Kidney (tissue), 14 donors: ENCODE measurements around the gene TTC39B. TPM values are rescaled to one million over a fixed set of nuclear protein-coding genes. Genes with fewer than 3 reads are reported as not detected.

Experiments
- DNase-seq, 5 donors: peaks; one replicate each; pipeline ENCODE4 v3.0.0-alpha.2; 2013 to 2020
- FAIRE-seq: peaks from 2 replicates; lab custom pipeline; 2012; peaks lifted over from hg19 to GRCh38; lab: Jason Lieb, UNC
- H3K27ac ChIP-seq, 2 donors: one replicate each; pipeline ENCODE4 v1.7.0; 2013; ENCODE audit warnings: low read depth in 2 of 2, low read length in 2 of 2, inconsistent platforms in 1 of 2
- H3K27me3 ChIP-seq: one replicate; pipeline ENCODE4 v1.7.1; 2013; ENCODE audit warnings: low read length, inconsistent platforms; ENCODE audit not compliant: control insufficient read depth, insufficient read depth
- H3K36me3 ChIP-seq, 3 donors: one replicate each; pipeline versions ENCODE4 v1.7.0 to v1.7.1; 2013; ENCODE audit warnings: low read length in 3 of 3, control low read depth in 1 of 3, inconsistent platforms in 1 of 3; ENCODE audit not compliant: insufficient read depth in 3 of 3, control insufficient read depth in 2 of 3
- H3K4me1 ChIP-seq, 3 donors: one replicate each; pipeline versions ENCODE4 v1.7.0 to v1.7.1; 2013; ENCODE audit warnings: low read length in 3 of 3, inconsistent platforms in 1 of 3, low read depth in 1 of 3; ENCODE audit not compliant: control insufficient read depth in 2 of 3, insufficient read depth in 2 of 3
- H3K4me3 ChIP-seq, 3 donors: one replicate each; pipeline versions ENCODE4 v1.7.0 to v1.8.1; 2013; ENCODE audit warnings: low read length in 3 of 3, control low read depth in 1 of 3, inconsistent platforms in 1 of 3
- H3K9ac ChIP-seq, 3 donors: one replicate each; pipeline versions ENCODE4 v1.7.0 to v1.7.1; 2013; ENCODE audit warnings: low read length in 3 of 3, control low read depth in 1 of 3, inconsistent platforms in 1 of 3
- H3K9me3 ChIP-seq, 3 donors: one replicate each; pipeline versions ENCODE4 v1.7.0 to v1.7.1; 2013; ENCODE audit warnings: low read length in 3 of 3, control low read depth in 1 of 3, inconsistent platforms in 1 of 3; ENCODE audit not compliant: control insufficient read depth in 2 of 3, insufficient read depth in 1 of 3
- intact Hi-C: fragments of 100-400 bp; cut with DNase I; formaldehyde crosslinking; loops from one replicate; pipeline ENCODE4 v1.11.1; 2022
- polyA plus RNA-seq: library from polyadenylated mRNA; stranded (reverse); fragments of 350-450 nt; fragmentation: Illumina TruSeq; extraction: RNeasy Lipid Tissue Mini Kit (QIAGEN cat#74804); gene quantifications from one replicate; pipeline ENCODE4 v1.2.3, GENCODE V29; 2014; ENCODE audit warnings: low read depth, low replicate concordance; ENCODE audit not compliant: insufficient read depth
- total RNA-seq: library from RNA; stranded (reverse); fragmentation: NEBNext Ultra II Directional; extraction: Animal tissue kit (Norgen Biotek cat#: 25700); gene quantifications from one replicate; pipeline ENCODE4 v1.2.1, GENCODE V29; 2021
- TF ChIP-seq, protein P1 (sequence below): IDR thresholded peaks from 3 replicates; pipeline ENCODE4 v1.5.1; 2012; ENCODE audit warnings: mild to moderate bottlenecking, moderate library complexity, borderline replicate concordance; ENCODE audit not compliant: insufficient read depth; ENCODE audit errors: extremely low read depth
- donor health status: control.
- donor health status: control.
- donor health status: control.
- donor health status: control.
- donor health status: control.
- donor health status: DM: yes; HTN: yes; CAD: no.
- donor health status: Normal renal cell carcinoma (clear cell type).

Gene TTC39B
- total and polyA plus RNA-seq, 2 donors from 2014 or later = 4.9 to 22.0 TPM

DNA sequence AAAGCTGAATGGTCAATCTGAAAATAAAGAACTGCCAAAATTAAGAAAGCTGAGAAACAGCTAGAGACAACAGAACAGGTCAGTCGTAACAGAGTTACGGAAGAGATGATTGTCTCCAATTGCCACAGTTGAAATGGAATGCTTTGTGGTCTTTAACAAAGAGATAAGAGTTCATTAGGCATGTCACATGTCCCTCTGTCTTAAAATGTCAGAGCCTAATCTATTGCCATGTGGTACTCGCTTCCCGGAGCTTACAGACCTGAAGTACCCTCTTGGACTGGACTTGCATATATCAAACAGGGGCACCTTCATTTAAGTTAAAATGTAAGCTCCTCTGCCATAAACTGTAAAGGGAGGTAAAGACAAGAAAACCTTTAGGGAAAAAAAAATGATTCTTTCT lies 19.7 kb downstream of the TTC39B start:
- Histone ChIP-seq H3K36me3 (no peaks in the 10 kb centered on the region), H3K4me3 (no peak overlapping the region), H3K9me3 (no peaks in the 10 kb centered on the region), H3K27ac (no peak overlapping the region), H3K9ac (no peak overlapping the region), H3K27me3 (no peaks in the 10 kb centered on the region), H3K4me1 (no peaks in the 10 kb centered on the region)
- FAIRE-seq (no peak), DNase-seq (no peak)
- intact Hi-C loops = no loop called here
- TF ChIP-seq, protein P1, sequence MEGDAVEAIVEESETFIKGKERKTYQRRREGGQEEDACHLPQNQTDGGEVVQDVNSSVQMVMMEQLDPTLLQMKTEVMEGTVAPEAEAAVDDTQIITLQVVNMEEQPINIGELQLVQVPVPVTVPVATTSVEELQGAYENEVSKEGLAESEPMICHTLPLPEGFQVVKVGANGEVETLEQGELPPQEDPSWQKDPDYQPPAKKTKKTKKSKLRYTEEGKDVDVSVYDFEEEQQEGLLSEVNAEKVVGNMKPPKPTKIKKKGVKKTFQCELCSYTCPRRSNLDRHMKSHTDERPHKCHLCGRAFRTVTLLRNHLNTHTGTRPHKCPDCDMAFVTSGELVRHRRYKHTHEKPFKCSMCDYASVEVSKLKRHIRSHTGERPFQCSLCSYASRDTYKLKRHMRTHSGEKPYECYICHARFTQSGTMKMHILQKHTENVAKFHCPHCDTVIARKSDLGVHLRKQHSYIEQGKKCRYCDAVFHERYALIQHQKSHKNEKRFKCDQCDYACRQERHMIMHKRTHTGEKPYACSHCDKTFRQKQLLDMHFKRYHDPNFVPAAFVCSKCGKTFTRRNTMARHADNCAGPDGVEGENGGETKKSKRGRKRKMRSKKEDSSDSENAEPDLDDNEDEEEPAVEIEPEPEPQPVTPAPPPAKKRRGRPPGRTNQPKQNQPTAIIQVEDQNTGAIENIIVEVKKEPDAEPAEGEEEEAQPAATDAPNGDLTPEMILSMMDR = no peak

DNA sequence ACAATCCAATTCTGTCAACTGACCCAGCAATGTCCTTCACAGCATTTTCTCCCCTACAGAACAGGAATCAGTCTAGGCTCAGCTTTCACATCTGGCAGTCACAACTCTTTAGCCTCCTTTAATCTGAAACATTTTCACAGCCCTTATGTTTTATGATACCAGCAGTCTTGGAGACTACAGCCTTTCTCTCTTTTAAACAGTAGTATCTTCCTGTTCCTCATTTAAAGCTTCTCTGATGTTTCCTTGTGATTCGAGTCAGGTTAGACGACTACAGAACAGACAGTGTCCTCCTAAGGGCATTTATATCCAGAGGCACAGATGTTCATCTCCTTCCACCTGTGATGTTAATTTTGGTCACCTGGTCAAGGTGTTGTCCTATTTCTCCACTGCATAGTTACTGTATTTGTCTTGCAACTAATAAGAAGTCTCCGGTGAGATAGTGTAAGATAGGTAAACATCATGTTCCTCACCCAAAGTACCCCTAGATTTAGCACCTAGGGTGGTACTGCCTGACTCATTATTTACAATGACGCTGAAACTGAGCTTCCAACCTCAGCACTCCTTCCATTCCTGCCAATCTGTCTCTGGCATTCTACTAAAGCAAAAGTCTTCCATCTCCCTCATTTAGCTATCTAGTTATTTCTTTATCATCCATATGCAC lies 20.7 kb downstream of the TTC39B start:
- Histone ChIP-seq H3K9ac (no peak overlapping the region), H3K36me3 (no peaks in the 10 kb centered on the region), H3K4me3 (no peak overlapping the region), H3K27me3 (no peaks in the 10 kb centered on the region), H3K9me3 (no peaks in the 10 kb centered on the region), H3K27ac (no peak overlapping the region), H3K4me1 (no peaks in the 10 kb centered on the region)
- TF ChIP-seq, protein P1 = no peak
- no peak for FAIRE-seq
- DNase-seq = no peak
- intact Hi-C loops = no loop called here

DNA sequence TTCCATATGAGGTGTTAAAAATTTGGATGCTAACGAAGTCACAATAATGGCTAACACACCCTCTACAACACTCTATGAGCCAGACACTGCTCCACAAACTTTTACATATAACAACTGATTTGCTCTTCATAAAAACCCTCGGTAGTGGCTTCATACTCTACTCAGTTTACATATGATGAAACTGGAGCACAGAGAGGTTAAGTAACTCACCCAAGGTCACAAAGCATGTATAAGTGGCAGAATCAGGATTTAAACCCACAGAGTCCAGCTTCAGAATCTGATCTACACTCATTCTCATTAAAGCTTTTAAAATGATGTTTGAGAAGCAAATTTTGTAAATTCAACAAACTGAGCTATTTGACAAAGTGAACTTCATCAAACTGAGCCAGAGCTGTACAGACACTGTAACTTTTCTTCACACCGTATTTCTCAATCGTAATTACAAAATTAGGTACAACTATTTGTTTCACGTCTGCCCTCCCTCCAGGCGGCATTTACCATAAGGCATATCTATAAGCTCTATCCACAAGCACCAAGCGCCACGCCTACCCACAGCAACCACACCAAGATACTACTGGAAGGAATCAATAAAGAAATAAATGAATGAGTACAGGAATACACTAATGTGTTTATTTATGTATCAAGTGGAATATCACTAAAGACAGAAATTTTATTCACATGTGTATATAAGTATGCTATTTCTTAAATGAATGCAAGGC lies 24.3 kb downstream of the TTC39B start:
- Histone ChIP-seq H3K9ac (no peak overlapping the region), H3K4me3 (no peak overlapping the region), H3K36me3 (no peaks in the 10 kb centered on the region), H3K27ac (no peak overlapping the region), H3K9me3 (no peaks in the 10 kb centered on the region), H3K4me1 (peaks cover 0 to 18% (median 2%) of the 10 kb centered on the region in 3 donors), H3K27me3 (no peaks in the 10 kb centered on the region)
- DNase-seq = no peak
- intact Hi-C loops = no loop called here
- TF ChIP-seq, protein P1 = no peak
- no peak for FAIRE-seq
